HCT116 (cell line): ENCODE data around the gene GIT2. TPM values are rescaled to one million over a fixed set of nuclear protein-coding genes. Genes with fewer than 3 reads are reported as not detected.

Source experiments
- ATAC-seq: fragments of 200-7000 bp; cut with Tn5 transposase; 2 replicates; pipeline ENCODE4 v1.9.1; 2020; ENCODE audit warnings: mild to moderate bottlenecking, moderate library complexity
- BruUV-seq: library from RNA; stranded (reverse); fragments of 400-500 nt; replicated peaks from 2 replicates; lab custom pipeline; 2021; lab: Mats Ljungman, UMichigan
- CTCF ChIA-PET: fragments of 300-600 bp; sonication (Branson Sonifier 250); formaldehyde crosslinking; loops from one replicate; lab custom pipeline; 2021; ENCODE audit warnings: antibody characterized with exemption; lab: Charles Lee
- POLR2A ChIA-PET: fragments of 300-600, 350-600 bp; sonication (Branson Sonifier 250); formaldehyde crosslinking; loops from one replicate; lab custom pipeline; 2021; ENCODE audit warnings: antibody characterized with exemption; lab: Charles Lee
- RAD21 ChIA-PET, 2 experiments: fragments of 300-600 bp; sonication (Branson Sonifier 250); formaldehyde crosslinking; loops; one replicate each; lab custom pipeline; 2023; ENCODE audit warnings: low total read pairs in 2 of 2; ENCODE audit not compliant: uncharacterized antibody in 2 of 2, unreplicated experiment in 2 of 2, low non-redundant PET in 1 of 2; lab: Charles Lee
- DNase-seq: peaks from one replicate; pipeline ENCODE4 v3.0.0-alpha.2; 2010; ENCODE audit warnings: low read depth, low spot score
- H2AFZ ChIP-seq: fragments of 200-600 bp; shearing (Covaris generic), sonication (generic); 2 replicates; pipeline ENCODE4 v1.6.1; 2017; ENCODE audit warnings: low read depth, mixed run types, mixed read lengths, antibody characterized with exemption, low read length; ENCODE audit not compliant: poor library complexity, severe bottlenecking
- H3K27ac ChIP-seq: 2 replicates; pipeline ENCODE4 v1.5.1; 2012; ENCODE audit warnings: low read depth, low read length
- H3K27me3 ChIP-seq: fragments of 200-600 bp; sonication (generic); 2 replicates; pipeline ENCODE4 v1.6.1; 2016; ENCODE audit warnings: mixed run types, low read length, mixed read lengths; ENCODE audit not compliant: insufficient read depth
- H3K36me3 ChIP-seq, 2 experiments: fragments of 200-500 bp in 1 of 2; fragments of 200-600 bp in 1 of 2; sonication (Bioruptor generic) in 1 of 2; sonication (generic) in 1 of 2; 2 replicates each; pipeline versions ENCODE4 v1.5.1 to v1.6.1; 2014 to 2016; ENCODE audit warnings: low read length in 2 of 2, inconsistent platforms in 1 of 2, mixed read lengths in 1 of 2, mixed run types in 1 of 2; ENCODE audit not compliant: insufficient read depth in 2 of 2, control insufficient read depth in 1 of 2
- H3K4me1 ChIP-seq, 2 experiments: fragments of 200-600 bp in 1 of 2; sonication (generic) in 1 of 2; 2 replicates each; pipeline versions ENCODE4 v1.5.1 to v1.6.1; 2012 to 2017; ENCODE audit warnings: low read length in 2 of 2, inconsistent platforms in 1 of 2, mild to moderate bottlenecking in 1 of 2, mixed read lengths in 1 of 2, mixed run types in 1 of 2, moderate library complexity in 1 of 2; ENCODE audit not compliant: insufficient read depth in 2 of 2, control insufficient read depth in 1 of 2
- H3K4me2 ChIP-seq: fragments of 200-600 bp; sonication (generic); 2 replicates; pipeline ENCODE4 v1.6.1; 2017; ENCODE audit warnings: mixed run types, low read length, mixed read lengths
- H3K4me3 ChIP-seq, 2 experiments: fragments of 200-600 bp in 1 of 2; sonication (generic) in 1 of 2; replicated peaks in 1 of 2; 2 replicates each; pipeline ENCODE4 v1.5.1; 2011 to 2016; ENCODE audit warnings: low read length in 2 of 2, control low read depth in 1 of 2, low read depth in 1 of 2, mild to moderate bottlenecking in 1 of 2, mixed read lengths in 1 of 2, mixed run types in 1 of 2
- H3K79me2 ChIP-seq: fragments of 200-600 bp; sonication (generic); 2 replicates; pipeline ENCODE4 v1.6.1; 2017; ENCODE audit warnings: mild to moderate bottlenecking, mixed run types, low read length, moderate library complexity, mixed read lengths; ENCODE audit not compliant: insufficient read depth
- H3K9ac ChIP-seq: fragments of 200-600 bp; sonication (generic); 2 replicates; pipeline ENCODE4 v1.6.1; 2016; ENCODE audit warnings: low read length, mixed read lengths
- H3K9me2 ChIP-seq: fragments of 200-600 bp; sonication (generic), shearing (Covaris generic); 2 replicates; pipeline ENCODE4 v1.6.1; 2017; ENCODE audit warnings: mixed run types, mild to moderate bottlenecking, moderate library complexity; ENCODE audit not compliant: insufficient read depth
- H3K9me3 ChIP-seq, 2 experiments: fragments of 200-500 bp in 1 of 2; fragments of 200-600 bp in 1 of 2; sonication (Bioruptor generic) in 1 of 2; sonication (generic) in 1 of 2; 2 replicates each; pipeline ENCODE4 v1.6.1; 2014 to 2017; ENCODE audit warnings: low read length in 2 of 2, mixed read lengths in 2 of 2, inconsistent platforms in 1 of 2, low read depth in 1 of 2, mild to moderate bottlenecking in 1 of 2, mixed run types in 1 of 2, moderate library complexity in 1 of 2; ENCODE audit not compliant: control insufficient read depth in 1 of 2, insufficient read depth in 1 of 2
- H4K20me1 ChIP-seq: fragments of 200-600 bp; sonication (generic), shearing (Covaris generic); 2 replicates; pipeline ENCODE4 v1.6.1; 2017; ENCODE audit warnings: mixed run types, mild to moderate bottlenecking, moderate library complexity; ENCODE audit not compliant: insufficient read depth
- EGR1 ChIP-seq: IDR thresholded peaks from 2 replicates; pipeline ENCODE4 v1.6.1; 2012; ENCODE audit warnings: low read depth
- EZH2 ChIP-seq: fragments of 200-600 bp; sonication (generic); IDR thresholded peaks from 2 replicates; pipeline ENCODE4 v1.6.1; 2017; ENCODE audit warnings: antibody characterized with exemption, mixed run types
- EZH2phosphoT487 ChIP-seq: fragments of 200-600 bp; IDR thresholded peaks from 2 replicates; pipeline ENCODE4 v1.6.1; 2018; ENCODE audit warnings: antibody characterized with exemption, borderline replicate concordance
- FOSL1 ChIP-seq: IDR thresholded peaks from 2 replicates; pipeline ENCODE4 v1.6.1; 2012; ENCODE audit warnings: low read depth
- POLR2A ChIP-seq: IDR thresholded peaks from 2 replicates; pipeline ENCODE4 v1.7.0; 2011; ENCODE audit warnings: borderline replicate concordance; ENCODE audit not compliant: insufficient read depth, insufficient read length; ENCODE audit errors: extremely low read depth
- RAD21 ChIP-seq: IDR thresholded peaks from 2 replicates; pipeline ENCODE4 v1.6.1; 2012; ENCODE audit warnings: low read depth, mild to moderate bottlenecking
- SIN3A ChIP-seq: IDR thresholded peaks from 2 replicates; pipeline ENCODE4 v1.6.1; 2012; ENCODE audit warnings: low read depth
- SRF ChIP-seq: IDR thresholded peaks from 2 replicates; pipeline ENCODE4 v1.6.1; 2012; ENCODE audit warnings: low read depth
- TCF7L2 ChIP-seq: IDR thresholded peaks from 2 replicates; pipeline ENCODE4 v1.7.0; 2011; ENCODE audit warnings: borderline replicate concordance, inconsistent platforms; ENCODE audit not compliant: insufficient read depth, insufficient read length; ENCODE audit errors: extremely low read depth
- intact Hi-C: fragments of 100-400 bp; cut with micrococcal nuclease; formaldehyde crosslinking; loops from 2 replicates; pipeline ENCODE4 v1.10.0; 2022
- total RNA-seq: library from RNA; stranded (reverse); gene quantifications from one replicate; pipeline ENCODE4 v1.2.1, GENCODE V29; 2021; ENCODE audit not compliant: unreplicated experiment
- TF ChIP-seq, protein P1 (sequence below): IDR thresholded peaks from 2 replicates; pipeline ENCODE4 v1.6.1; 2012

The GIT2 gene
- total RNA-seq, 1 experiment from 2014 or later, result 21.5 TPM

DNA sequence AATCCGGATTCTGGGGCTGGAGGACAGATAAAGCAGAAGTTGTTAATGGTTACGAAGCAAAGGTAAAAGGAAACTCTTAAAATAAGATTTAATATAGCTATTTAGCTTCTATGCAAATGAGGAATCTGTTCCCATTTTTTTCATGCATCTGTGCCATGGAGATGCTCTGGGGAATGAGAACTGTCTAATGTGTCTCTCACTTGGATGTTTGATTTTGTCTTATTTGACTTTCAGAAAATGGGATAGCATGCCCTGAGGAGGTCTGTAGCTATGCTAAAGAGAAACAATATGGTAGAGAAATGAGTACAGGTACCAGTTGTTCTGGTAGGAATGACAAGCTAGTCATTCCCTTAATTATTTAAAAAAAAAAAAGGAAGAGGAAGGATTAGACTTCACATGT lies 27.9 kb upstream of the GIT2 start (continued):
- TF ChIP-seq FOSL1 (no peak), EGR1 (no peak), EZH2 (no peak)

DNA sequence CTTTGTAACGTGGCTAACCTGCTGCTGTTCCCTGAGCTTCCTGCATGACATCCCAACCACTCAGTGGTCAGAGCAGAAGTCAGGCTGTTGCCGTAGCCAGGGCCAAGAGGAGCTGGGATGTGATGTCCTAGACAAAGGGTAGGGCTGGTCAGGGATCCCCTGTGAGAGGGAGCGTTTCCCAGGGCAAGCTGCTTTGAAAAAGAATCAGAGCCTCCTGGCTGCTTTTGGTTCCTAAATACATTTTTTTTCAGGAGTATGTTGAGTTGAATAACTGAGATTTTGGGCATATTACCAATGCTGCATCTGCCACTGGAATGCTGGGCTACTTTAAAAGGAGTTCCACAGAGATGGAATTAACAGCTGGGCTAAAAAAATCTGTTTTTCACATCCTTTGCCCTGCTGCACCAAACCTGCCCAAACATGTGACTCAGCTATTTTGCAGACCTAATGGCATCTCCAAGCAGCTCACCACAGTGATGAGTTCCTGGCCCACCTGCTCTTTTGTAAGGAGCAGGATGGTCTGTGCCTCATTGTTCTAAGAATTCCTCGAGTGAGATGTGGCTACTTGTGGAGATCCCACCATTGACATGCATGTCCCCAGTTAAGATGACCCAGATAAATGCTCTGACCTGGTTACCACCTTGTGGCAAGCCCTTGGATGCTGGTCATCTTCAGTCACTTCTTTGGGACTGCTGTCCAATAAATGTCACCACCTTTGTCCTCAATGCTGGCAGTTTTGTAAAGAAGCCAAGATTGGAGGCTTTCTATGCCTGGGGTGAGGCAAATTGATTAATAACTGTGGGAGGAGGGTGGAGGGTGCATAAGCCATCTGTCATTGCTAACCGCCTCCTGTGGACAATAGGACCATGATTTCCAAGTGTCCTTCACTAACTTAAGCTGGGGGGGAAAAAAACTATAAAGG lies 27.2 kb upstream of the GIT2 start:
- Histone ChIP-seq H3K9me3 (no peaks in the 10 kb centered on the region), H3K36me3 (peaks cover 11 to 15% of the 10 kb centered on the region in 2 experiments; a peak in 2 of 4 replicates), H3K79me2 (no peaks in the 10 kb centered on the region), H3K9ac (no peak overlapping the region), H3K4me3 (no peak overlapping the region), H2AFZ (no peak overlapping the region), H3K27me3 (no peaks in the 10 kb centered on the region), H3K9me2 (no peaks in the 10 kb centered on the region), H4K20me1 (no peaks in the 10 kb centered on the region), H3K4me1 (peaks cover 4 to 7% of the 10 kb centered on the region in 2 experiments; a peak in 2 of 4 replicates), H3K4me2 (no peak overlapping the region), H3K27ac (no peak overlapping the region)
- CTCF ChIA-PET, result no interaction called here
- POLR2A ChIA-PET, result interaction anchor here (0.6 kb wide), 1 partner anchor 546 kb away, joined by 3 read pairs; the partner anchor contains the start of gene KCTD10
- no peak for DNase-seq
- intact Hi-C loops, result no loop called here
- no TSS peak for BruUV-seq
- RAD21 ChIA-PET, result no interaction called here
- TF ChIP-seq EZH2, result no peak
- TF ChIP-seq, protein P1, sequence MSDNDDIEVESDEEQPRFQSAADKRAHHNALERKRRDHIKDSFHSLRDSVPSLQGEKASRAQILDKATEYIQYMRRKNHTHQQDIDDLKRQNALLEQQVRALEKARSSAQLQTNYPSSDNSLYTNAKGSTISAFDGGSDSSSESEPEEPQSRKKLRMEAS, result no peak
- no peak for TF ChIP-seq POLR2A
- no peak for TF ChIP-seq SRF
- TF ChIP-seq SIN3A, result no peak
- TF ChIP-seq TCF7L2, result no peak
- no peak for TF ChIP-seq FOSL1
- no peak for TF ChIP-seq RAD21
- TF ChIP-seq EZH2phosphoT487, result no peak
- no peak for ATAC-seq
